ENCODE measurements around the gene FHL2.

FHL2 gene

GRCh38 chr2:105422801-105423200 is 23.9 kb upstream of the FHL2 start:
- FAIRE-seq (no peak), DNase-seq (ENCODE audit: low spot score) (no peak)

GRCh38 chr2:105421053-105421452 is 22.2 kb upstream of the FHL2 start:
- DNase-seq (ENCODE audit: low spot score) = no peak
- FAIRE-seq = no peak

- FAIRE-seq = no peak
- no peak for DNase-seq (ENCODE audit: low spot score)
Observed at GRCh38 chr2:105418522-105418921, 19.7 kb upstream of the FHL2 start.

- FAIRE-seq (no peak), DNase-seq (ENCODE audit: low spot score) (peak; percentile 76)
Observed at GRCh38 chr2:105417857-105418436, 19.1 kb upstream of the FHL2 start.

- DNase-seq (ENCODE audit: low spot score) (no peak), FAIRE-seq (no peak)
Observed at GRCh38 chr2:105416156-105416555, 17.3 kb upstream of the FHL2 start.

- no peak for DNase-seq (ENCODE audit: low spot score)
- FAIRE-seq = no peak
Observed at GRCh38 chr2:105415007-105415406, 16.2 kb upstream of the FHL2 start.

- no peak for DNase-seq (ENCODE audit: low spot score)
- FAIRE-seq = no peak
Observed at GRCh38 chr2:105413206-105413605, 14.4 kb upstream of the FHL2 start.

- FAIRE-seq (no peak), DNase-seq (ENCODE audit: low spot score) (no peak)
Observed at GRCh38 chr2:105412584-105412983, 13.7 kb upstream of the FHL2 start.

GRCh38 chr2:105411720-105412407 is 13.0 kb upstream of the FHL2 start:
- peak; percentile 73 for FAIRE-seq
- DNase-seq (ENCODE audit: low spot score) = no peak

GRCh38 chr2:105410554-105410953 is 11.7 kb upstream of the FHL2 start:
- FAIRE-seq = peak; percentile 69
- peak; percentile 67 for DNase-seq (ENCODE audit: low spot score)

GRCh38 chr2:105409717-105410116 is 10.9 kb upstream of the FHL2 start:
- DNase-seq (ENCODE audit: low spot score) (peak; percentile 89), FAIRE-seq (peak; percentile 94)

GRCh38 chr2:105407946-105408743 is 9.3 kb upstream of the FHL2 start:
- FAIRE-seq = no peak

GRCh38 chr2:105406221-105406620 is 7.4 kb upstream of the FHL2 start:
- DNase-seq (ENCODE audit: low spot score) (no peak), FAIRE-seq (no peak)

More at GRCh38 chr2:105407946-105408743, 9.3 kb upstream of the FHL2 start:
- no peak for DNase-seq (ENCODE audit: low spot score)

GRCh38 chr2:105405291-105405690 is 6.4 kb upstream of the FHL2 start:
- DNase-seq (ENCODE audit: low spot score) = no peak
- no peak for FAIRE-seq

- FAIRE-seq = no peak
- DNase-seq (ENCODE audit: low spot score) = no peak
Observed at GRCh38 chr2:105404736-105405135, 5.9 kb upstream of the FHL2 start.

GRCh38 chr2:105403783-105404698 is 5.2 kb upstream of the FHL2 start:
- DNase-seq (ENCODE audit: low spot score) (peak; percentile 91), FAIRE-seq (peak; percentile 93)

GRCh38 chr2:105403241-105403782 is 4.5 kb upstream of the FHL2 start:
- DNase-seq (ENCODE audit: low spot score) (no peak), FAIRE-seq (no peak)

GRCh38 chr2:105402809-105403208 is 4.0 kb upstream of the FHL2 start:
- FAIRE-seq (no peak), DNase-seq (ENCODE audit: low spot score) (no peak)

- DNase-seq (ENCODE audit: low spot score) (no peak), FAIRE-seq (no peak)
Observed at GRCh38 chr2:105401867-105402266, 3.0 kb upstream of the FHL2 start.

GRCh38 chr2:105400138-105400540 is 1.3 kb upstream of the FHL2 start:
- DNase-seq (ENCODE audit: low spot score) = no peak
- no peak for FAIRE-seq

GRCh38 chr2:105399207-105399861 is 483 bp upstream of the FHL2 start:
- FAIRE-seq (no peak), DNase-seq (ENCODE audit: low spot score) (no peak)
